ENCODE results near the gene ERG. TPM values are rescaled to one million over a fixed set of nuclear protein-coding genes. Genes with fewer than 3 reads are reported as not detected.

The ERG gene
- total RNA-seq, 1 experiment from 2014 or later, result 0.11 TPM

DNA sequence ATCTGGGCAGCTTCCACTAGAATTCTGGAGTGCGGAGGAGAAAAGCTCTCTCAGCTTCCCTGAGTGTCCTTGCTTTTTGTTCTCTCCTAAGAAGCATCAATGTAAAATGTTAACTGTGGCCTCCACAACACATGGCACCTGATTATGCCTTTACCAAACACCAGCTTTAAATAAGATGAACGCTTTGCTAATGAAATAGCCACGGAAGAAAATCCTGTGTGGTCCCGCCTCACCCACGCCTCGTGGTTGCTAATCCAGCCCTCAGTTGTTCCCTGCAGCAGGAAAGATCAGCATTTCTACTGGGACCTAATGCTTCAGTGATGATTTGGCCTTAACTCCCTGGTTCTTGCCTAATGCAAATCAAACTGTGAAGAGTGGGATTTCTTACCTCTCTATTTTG, 1.8 kb upstream of the ERG start:
- no peak overlapping the region for H3K4me2 ChIP-seq (ENCODE audit: insufficient read depth, insufficient read length, low read length)

More for the DNA sequence above, 1.8 kb upstream of the ERG start:
- no peaks in the 10 kb centered on the region for H3K79me2 ChIP-seq (ENCODE audit: insufficient read depth, low read length)
- H3K36me3 Mint-ChIP-seq (ENCODE audit: insufficient read depth in 1 of 3, low read depth in 3 of 3), result peaks cover 0 to 2% (median 0%) of the 10 kb centered on the region in 3 experiments; a peak in 1 of 7 replicates
- H2AK5ac ChIP-seq (ENCODE audit: insufficient read length, low read length), result no peak overlapping the region
- no peak overlapping the region for H4K91ac ChIP-seq (ENCODE audit: insufficient read length, low read depth, low read length)
- H3K4ac ChIP-seq (ENCODE audit: low read depth, low read length), result no peak overlapping the region
- H3K27me3 Mint-ChIP-seq (ENCODE audit: low read depth), result peaks cover 2% of the 10 kb centered on the region; the same call in 1 of the 2 replicates
- H2BK15ac ChIP-seq (ENCODE audit: low read depth, low read length), result no peak overlapping the region
- no peaks in the 10 kb centered on the region; a peak in 1 of 5 replicates for H3K9me3 Mint-ChIP-seq
- H3K23me2 ChIP-seq (ENCODE audit: insufficient read length, low read depth, low read length, poor library complexity, severe bottlenecking), result no peaks in the 10 kb centered on the region
- H3K14ac ChIP-seq (ENCODE audit: insufficient read depth, low read length), result no peak overlapping the region
- H4K5ac ChIP-seq (ENCODE audit: insufficient read length, low read depth, low read length), result no peak overlapping the region
- H3T11ph ChIP-seq (ENCODE audit: low read length), result no peak overlapping the region
- WGBS (ENCODE audit: extremely low coverage, insufficient read length, low lambda C conversion rate), result no CpG with 5 or more reads among the region's 6 CpGs
- H3K18ac ChIP-seq (ENCODE audit: insufficient read length, low read depth, low read length), result no peak overlapping the region
- H3K27me3 ChIP-seq (ENCODE audit: insufficient read depth, low read length), result no peaks in the 10 kb centered on the region
- peaks cover 9% of the 10 kb centered on the region in 2 experiments for H3K4me1 Mint-ChIP-seq
- no peak overlapping the region for H3K23ac ChIP-seq (ENCODE audit: insufficient read length, low read depth, low read length)
- H4K8ac ChIP-seq (replicated peaks; ENCODE audit: insufficient read length, low read depth, low read length), result no peak overlapping the region
- no peak overlapping the region for H2BK5ac ChIP-seq (ENCODE audit: insufficient read length, low read length)
- no peaks in the 10 kb centered on the region for H3K9me3 ChIP-seq (ENCODE audit: control insufficient read depth, low read depth, low read length)
- no peak for DNase-seq
- H3K27ac Mint-ChIP-seq, result no peak overlapping the region
- no peaks in the 10 kb centered on the region; the same call in 1 of the 2 replicates for H3K4me1 ChIP-seq (ENCODE audit: insufficient read depth, low read length)
- no peak overlapping the region for H3K9ac ChIP-seq (ENCODE audit: extremely low read depth, insufficient read length, low read length)
- no peak overlapping the region for H3K27ac ChIP-seq (ENCODE audit: insufficient read length, low read depth, low read length)
- no peak overlapping the region for H3K56ac ChIP-seq (ENCODE audit: insufficient read length, low read depth, low read length)
- H2BK12ac ChIP-seq (ENCODE audit: insufficient read length, low read depth, low read length), result no peak overlapping the region
- no peak overlapping the region for H2BK20ac ChIP-seq (ENCODE audit: low read depth, low read length, poor library complexity, severe bottlenecking)
- TF ChIP-seq, protein P1, sequence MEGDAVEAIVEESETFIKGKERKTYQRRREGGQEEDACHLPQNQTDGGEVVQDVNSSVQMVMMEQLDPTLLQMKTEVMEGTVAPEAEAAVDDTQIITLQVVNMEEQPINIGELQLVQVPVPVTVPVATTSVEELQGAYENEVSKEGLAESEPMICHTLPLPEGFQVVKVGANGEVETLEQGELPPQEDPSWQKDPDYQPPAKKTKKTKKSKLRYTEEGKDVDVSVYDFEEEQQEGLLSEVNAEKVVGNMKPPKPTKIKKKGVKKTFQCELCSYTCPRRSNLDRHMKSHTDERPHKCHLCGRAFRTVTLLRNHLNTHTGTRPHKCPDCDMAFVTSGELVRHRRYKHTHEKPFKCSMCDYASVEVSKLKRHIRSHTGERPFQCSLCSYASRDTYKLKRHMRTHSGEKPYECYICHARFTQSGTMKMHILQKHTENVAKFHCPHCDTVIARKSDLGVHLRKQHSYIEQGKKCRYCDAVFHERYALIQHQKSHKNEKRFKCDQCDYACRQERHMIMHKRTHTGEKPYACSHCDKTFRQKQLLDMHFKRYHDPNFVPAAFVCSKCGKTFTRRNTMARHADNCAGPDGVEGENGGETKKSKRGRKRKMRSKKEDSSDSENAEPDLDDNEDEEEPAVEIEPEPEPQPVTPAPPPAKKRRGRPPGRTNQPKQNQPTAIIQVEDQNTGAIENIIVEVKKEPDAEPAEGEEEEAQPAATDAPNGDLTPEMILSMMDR (conservative IDR thresholded peaks at IDR 0.05), result no peak
- H2BK120ac ChIP-seq (ENCODE audit: low read depth, low read length, poor library complexity, severe bottlenecking), result no peak overlapping the region
- H2AFZ ChIP-seq (ENCODE audit: low read length), result no peak overlapping the region
- H3K79me1 ChIP-seq (ENCODE audit: insufficient read depth, low read depth, low read length, poor library complexity, severe bottlenecking), result no peaks in the 10 kb centered on the region
- no peak overlapping the region for H3K4me3 Mint-ChIP-seq
- no peaks in the 10 kb centered on the region for H4K20me1 ChIP-seq (ENCODE audit: control insufficient read depth, insufficient read depth, insufficient read length)

Measured in H9 (cell line).